Measurements from ENCODE around the gene SSTR4. TPM values are rescaled to one million over a fixed set of nuclear protein-coding genes. Genes with fewer than 3 reads are reported as not detected.
"Not testable (repeated sequence)": the region's sequence is repeated elsewhere in the genome, so short reads cannot be mapped to it uniquely, and the experiment has no call there.

Gene SSTR4, protein sequence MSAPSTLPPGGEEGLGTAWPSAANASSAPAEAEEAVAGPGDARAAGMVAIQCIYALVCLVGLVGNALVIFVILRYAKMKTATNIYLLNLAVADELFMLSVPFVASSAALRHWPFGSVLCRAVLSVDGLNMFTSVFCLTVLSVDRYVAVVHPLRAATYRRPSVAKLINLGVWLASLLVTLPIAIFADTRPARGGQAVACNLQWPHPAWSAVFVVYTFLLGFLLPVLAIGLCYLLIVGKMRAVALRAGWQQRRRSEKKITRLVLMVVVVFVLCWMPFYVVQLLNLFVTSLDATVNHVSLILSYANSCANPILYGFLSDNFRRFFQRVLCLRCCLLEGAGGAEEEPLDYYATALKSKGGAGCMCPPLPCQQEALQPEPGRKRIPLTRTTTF
- not detected for polyA plus RNA-seq

DNA sequence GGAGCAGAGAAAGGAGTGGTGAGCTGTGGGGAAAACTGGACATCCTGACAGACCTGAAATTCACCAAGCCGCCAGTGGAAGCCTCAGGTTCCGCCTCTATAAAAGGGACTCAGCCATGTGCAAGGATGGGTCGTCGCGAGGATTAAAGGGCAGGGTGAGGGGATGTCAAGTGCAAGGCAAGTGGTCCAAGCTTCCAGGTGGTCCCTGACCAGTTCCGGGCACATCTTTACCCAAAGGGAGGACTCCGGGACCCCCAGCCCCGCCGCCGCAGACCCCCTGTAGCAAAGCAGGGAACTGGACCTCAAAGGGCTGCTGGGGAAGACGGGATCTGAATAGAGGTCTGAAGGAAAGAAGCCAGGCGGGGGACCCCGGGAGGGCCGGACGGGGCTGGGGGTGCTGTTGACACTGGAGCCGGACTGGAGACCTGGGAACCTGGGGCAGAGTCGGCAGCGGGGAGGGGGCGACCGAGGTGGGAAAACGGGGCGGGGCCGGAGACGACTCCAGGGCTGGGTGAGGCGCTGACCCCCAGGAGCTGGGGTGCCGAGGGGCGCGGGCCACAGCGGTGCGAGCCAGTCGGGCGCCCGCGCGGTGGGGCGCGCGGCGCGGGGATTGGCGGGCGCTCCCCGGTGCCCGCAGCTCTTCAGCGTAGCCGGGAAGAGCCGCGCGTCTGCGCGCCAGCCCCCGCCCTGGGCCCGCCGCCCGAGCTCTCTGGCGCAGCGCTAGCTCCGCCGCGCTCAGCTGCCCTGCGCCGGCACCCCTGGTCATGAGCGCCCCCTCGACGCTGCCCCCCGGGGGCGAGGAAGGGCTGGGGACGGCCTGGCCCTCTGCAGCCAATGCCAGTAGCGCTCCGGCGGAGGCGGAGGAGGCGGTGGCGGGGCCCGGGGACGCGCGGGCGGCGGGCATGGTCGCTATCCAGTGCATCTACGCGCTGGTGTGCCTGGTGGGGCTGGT is at the start of gene SSTR4:
SSTR4 (plus strand) TSS at position 592 of the 951 bp plus-strand sequence; CDS start at position 764, 172 bp downstream.
- peaks cover 3 to 6% of the 10 kb centered on the region in 2 donors for H3K27me3 ChIP-seq (ENCODE audit: control insufficient read depth in 1 of 2, insufficient read depth in 2 of 2, low read length in 2 of 2)
- peak within 1 kb of the TSS; percentile 13 to 23 for H3K4me3 ChIP-seq (ENCODE audit: low read depth in 1 of 2, low read length in 2 of 2)
- peaks cover 0 to 6% of the 10 kb centered on the region in 2 donors for H3K4me1 ChIP-seq (ENCODE audit: control insufficient read depth in 2 of 2, insufficient read depth in 2 of 2, low read length in 1 of 2)
- no peak within 1 kb of the TSS for H3K27ac ChIP-seq (ENCODE audit: low read depth in 2 of 2, low read length in 1 of 2)
- peaks cover 0 to 4% of the 10 kb centered on the region in 2 donors for H3K9me3 ChIP-seq (ENCODE audit: control insufficient read depth in 2 of 2, insufficient read depth in 1 of 2, low read depth in 1 of 2, low read length in 1 of 2)
- WGBS, 2 donors, result 21 to 35% methylated on average over 37 to 83 of the region's 83 CpGs
- H3K36me3 ChIP-seq (ENCODE audit: control insufficient read depth in 2 of 2, insufficient read depth in 2 of 2, low read length in 1 of 2), result no peaks in the 10 kb centered on the region

DNA sequence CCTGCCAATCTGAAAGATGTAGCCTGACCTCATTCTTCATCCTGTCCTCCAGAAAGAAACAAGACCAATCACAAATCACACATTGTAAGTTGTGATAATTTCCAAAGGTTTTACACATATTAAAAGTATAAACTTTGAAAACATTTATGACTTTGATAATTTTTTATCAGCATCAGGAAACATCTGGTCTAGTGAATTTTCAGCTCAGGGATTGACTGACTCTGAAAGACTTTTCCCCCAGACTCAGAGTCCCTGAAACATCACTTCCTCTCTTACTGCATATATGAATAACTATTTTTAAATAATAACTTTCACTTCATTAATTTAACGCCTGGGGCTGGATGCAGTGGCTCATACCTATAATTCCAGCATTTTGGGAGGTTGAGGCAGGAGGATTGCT is 48.5 kb upstream of the SSTR4 start:
- Histone ChIP-seq H3K4me3 (ENCODE audit: low read depth in 1 of 2, low read length in 2 of 2) (no peak overlapping the region), H3K9me3 (ENCODE audit: control insufficient read depth in 2 of 2, insufficient read depth in 1 of 2, low read depth in 1 of 2, low read length in 1 of 2) (no peaks in the 10 kb centered on the region), H3K4me1 (ENCODE audit: control insufficient read depth in 2 of 2, insufficient read depth in 2 of 2, low read length in 1 of 2) (peaks cover 0 to 8% of the 10 kb centered on the region in 2 donors), H3K27ac (ENCODE audit: low read depth in 2 of 2, low read length in 1 of 2) (no peak overlapping the region), H3K27me3 (ENCODE audit: control insufficient read depth in 1 of 2, insufficient read depth in 2 of 2, low read length in 2 of 2) (no peaks in the 10 kb centered on the region), H3K36me3 (ENCODE audit: control insufficient read depth in 2 of 2, insufficient read depth in 2 of 2, low read length in 1 of 2) (no peaks in the 10 kb centered on the region)
- WGBS, 2 donors, result 66 to 70% methylated on average over 1 of the region's 1 CpG

DNA sequence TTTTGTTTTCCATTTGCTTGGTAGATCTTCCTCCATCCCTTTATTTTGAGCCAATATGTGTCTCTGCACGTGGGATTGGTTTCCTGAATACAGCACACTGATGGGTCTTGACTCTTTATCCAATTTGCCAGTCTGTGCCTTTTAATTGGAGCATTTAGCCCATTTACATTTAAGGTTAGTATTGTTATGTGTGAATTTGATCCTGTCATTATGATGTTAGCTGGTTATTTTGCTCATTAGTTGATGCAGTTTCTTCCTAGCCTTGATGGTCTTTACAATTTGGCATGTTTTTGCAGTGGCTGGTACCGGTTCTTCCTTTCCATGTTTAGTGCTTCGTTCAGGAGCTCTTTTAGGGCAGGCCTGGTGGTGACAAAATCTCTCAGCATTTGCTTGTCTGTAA is 43.7 kb upstream of the SSTR4 start:
- H3K27ac ChIP-seq (ENCODE audit: low read depth in 2 of 2, low read length in 1 of 2); H3K4me3 ChIP-seq (ENCODE audit: low read depth in 1 of 2, low read length in 2 of 2); H3K36me3 ChIP-seq (ENCODE audit: control insufficient read depth in 2 of 2, insufficient read depth in 2 of 2, low read length in 1 of 2); H3K9me3 ChIP-seq (ENCODE audit: control insufficient read depth in 2 of 2, insufficient read depth in 1 of 2, low read depth in 1 of 2, low read length in 1 of 2); H3K4me1 ChIP-seq (ENCODE audit: control insufficient read depth in 2 of 2, insufficient read depth in 2 of 2, low read length in 1 of 2); H3K27me3 ChIP-seq (ENCODE audit: control insufficient read depth in 1 of 2, insufficient read depth in 2 of 2, low read length in 2 of 2): not testable (repeated sequence)
- WGBS, 2 donors, result 86 to 89% methylated on average over 3 of the region's 3 CpGs

DNA sequence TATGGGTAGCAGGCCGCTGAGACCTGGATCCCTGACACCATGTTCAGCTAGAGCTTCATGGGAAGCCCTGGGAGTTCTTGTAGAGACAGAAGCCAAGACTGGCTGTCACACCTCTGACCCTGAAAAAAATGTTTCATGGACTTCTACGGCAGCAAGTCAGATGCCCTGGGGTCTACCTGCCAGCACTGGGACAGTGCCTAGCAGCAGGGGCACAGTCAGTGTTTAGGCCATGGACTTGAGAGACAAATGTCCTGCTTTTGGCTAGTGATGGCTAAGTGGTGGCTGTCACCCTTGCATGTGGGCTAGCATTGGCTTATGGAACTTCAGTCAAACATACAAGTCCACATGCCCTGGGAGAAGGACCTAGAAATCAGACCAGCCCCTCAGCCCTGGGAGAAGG is 41.3 kb upstream of the SSTR4 start:
- H3K36me3 ChIP-seq (ENCODE audit: control insufficient read depth in 2 of 2, insufficient read depth in 2 of 2, low read length in 1 of 2), result no peaks in the 10 kb centered on the region
- no peak overlapping the region for H3K27ac ChIP-seq (ENCODE audit: low read depth in 2 of 2, low read length in 1 of 2)
- 89 to 93% methylated on average over 2 of the region's 2 CpGs for WGBS, 2 donors
- H3K9me3 ChIP-seq (ENCODE audit: control insufficient read depth in 2 of 2, insufficient read depth in 1 of 2, low read depth in 1 of 2, low read length in 1 of 2), result no peaks in the 10 kb centered on the region
- no peaks in the 10 kb centered on the region for H3K4me1 ChIP-seq (ENCODE audit: control insufficient read depth in 2 of 2, insufficient read depth in 2 of 2, low read length in 1 of 2)
- H3K27me3 ChIP-seq (ENCODE audit: control insufficient read depth in 1 of 2, insufficient read depth in 2 of 2, low read length in 2 of 2), result no peaks in the 10 kb centered on the region
- H3K4me3 ChIP-seq (ENCODE audit: low read depth in 1 of 2, low read length in 2 of 2), result no peak overlapping the region

DNA sequence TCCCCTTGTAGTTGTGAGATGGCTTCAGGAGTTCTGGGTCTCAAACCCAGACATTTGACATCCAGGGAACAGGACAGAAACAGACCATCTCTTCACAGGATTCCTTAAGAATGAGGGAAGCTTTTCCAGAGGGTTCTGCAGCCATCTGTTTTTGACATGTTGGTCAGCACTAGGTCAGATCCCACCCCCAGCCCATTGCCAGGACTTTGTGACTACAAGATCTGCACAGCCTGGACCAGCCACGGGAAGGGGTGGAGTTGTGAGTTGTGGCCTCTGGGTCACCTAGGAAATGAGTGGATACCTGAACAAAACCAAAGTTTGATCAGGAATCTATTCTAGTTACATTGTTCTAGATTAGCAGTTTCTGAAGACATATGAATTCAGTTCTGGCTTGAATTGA is 39.2 kb upstream of the SSTR4 start:
- no peaks in the 10 kb centered on the region for H3K27me3 ChIP-seq (ENCODE audit: control insufficient read depth in 1 of 2, insufficient read depth in 2 of 2, low read length in 2 of 2)
- H3K4me1 ChIP-seq (ENCODE audit: control insufficient read depth in 2 of 2, insufficient read depth in 2 of 2, low read length in 1 of 2), result no peaks in the 10 kb centered on the region
- no peak overlapping the region for H3K27ac ChIP-seq (ENCODE audit: low read depth in 2 of 2, low read length in 1 of 2)
- no peaks in the 10 kb centered on the region for H3K36me3 ChIP-seq (ENCODE audit: control insufficient read depth in 2 of 2, insufficient read depth in 2 of 2, low read length in 1 of 2)
- WGBS, 2 donors, result 50 to 62% methylated on average over 1 of the region's 1 CpG
- no peak overlapping the region for H3K4me3 ChIP-seq (ENCODE audit: low read depth in 1 of 2, low read length in 2 of 2)
- peaks cover 0 to 3% of the 10 kb centered on the region in 2 donors for H3K9me3 ChIP-seq (ENCODE audit: control insufficient read depth in 2 of 2, insufficient read depth in 1 of 2, low read depth in 1 of 2, low read length in 1 of 2)

DNA sequence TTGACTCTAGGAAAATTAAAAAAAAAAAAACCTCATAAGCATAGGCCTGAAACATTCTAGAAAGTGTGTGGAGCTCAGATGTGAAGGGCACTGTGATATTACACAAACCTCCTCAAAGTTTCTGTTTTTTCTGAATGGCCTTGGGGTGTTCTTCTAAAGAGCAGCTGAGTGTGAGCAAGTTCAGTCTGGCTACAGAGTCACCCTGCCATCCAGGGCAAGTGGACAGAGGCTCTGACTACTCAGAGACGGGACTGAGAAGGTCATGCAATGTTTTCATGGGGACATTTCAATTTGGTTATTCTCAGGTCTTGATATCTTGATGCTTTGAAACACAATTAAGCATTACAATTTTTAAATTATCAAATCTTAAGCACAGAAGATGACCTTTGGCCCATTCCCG is 36.6 kb upstream of the SSTR4 start:
- Histone ChIP-seq H3K9me3 (ENCODE audit: control insufficient read depth in 2 of 2, insufficient read depth in 1 of 2, low read depth in 1 of 2, low read length in 1 of 2) (peaks cover 0 to 3% of the 10 kb centered on the region in 2 donors), H3K4me1 (ENCODE audit: control insufficient read depth in 2 of 2, insufficient read depth in 2 of 2, low read length in 1 of 2) (no peaks in the 10 kb centered on the region), H3K36me3 (ENCODE audit: control insufficient read depth in 2 of 2, insufficient read depth in 2 of 2, low read length in 1 of 2) (no peaks in the 10 kb centered on the region), H3K27ac (ENCODE audit: low read depth in 2 of 2, low read length in 1 of 2) (no peak overlapping the region), H3K27me3 (ENCODE audit: control insufficient read depth in 1 of 2, insufficient read depth in 2 of 2, low read length in 2 of 2) (no peaks in the 10 kb centered on the region), H3K4me3 (ENCODE audit: low read depth in 1 of 2, low read length in 2 of 2) (no peak overlapping the region)
- 83 to 95% methylated on average over 2 of the region's 2 CpGs for WGBS, 2 donors

DNA sequence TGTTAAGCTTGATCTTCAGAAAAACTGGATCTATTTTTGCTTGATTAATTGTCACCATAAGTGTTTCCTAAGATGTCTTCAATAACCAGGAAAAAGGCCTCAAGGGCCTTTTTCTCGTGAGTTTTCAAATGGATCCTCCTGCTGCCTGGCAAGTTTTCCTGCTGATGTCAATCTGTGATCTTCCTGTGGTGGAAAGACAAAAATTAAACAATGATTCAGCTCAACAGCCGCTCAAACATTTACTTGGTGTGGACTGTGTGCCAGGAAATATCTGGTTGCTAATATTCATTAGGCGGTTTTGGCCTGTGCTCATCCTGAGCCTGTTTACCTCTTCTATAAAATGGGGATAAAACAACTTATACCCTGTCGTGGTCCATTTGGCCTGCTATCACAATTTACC is 35.4 kb upstream of the SSTR4 start:
- Histone ChIP-seq H3K4me3 (ENCODE audit: low read depth in 1 of 2, low read length in 2 of 2) (no peak overlapping the region), H3K4me1 (ENCODE audit: control insufficient read depth in 2 of 2, insufficient read depth in 2 of 2, low read length in 1 of 2) (no peaks in the 10 kb centered on the region), H3K9me3 (ENCODE audit: control insufficient read depth in 2 of 2, insufficient read depth in 1 of 2, low read depth in 1 of 2, low read length in 1 of 2) (peaks cover 0 to 3% of the 10 kb centered on the region in 2 donors), H3K27ac (ENCODE audit: low read depth in 2 of 2, low read length in 1 of 2) (no peak overlapping the region), H3K27me3 (ENCODE audit: control insufficient read depth in 1 of 2, insufficient read depth in 2 of 2, low read length in 2 of 2) (no peaks in the 10 kb centered on the region), H3K36me3 (ENCODE audit: control insufficient read depth in 2 of 2, insufficient read depth in 2 of 2, low read length in 1 of 2) (no peaks in the 10 kb centered on the region)
- 42 to 51% methylated on average over 4 of the region's 4 CpGs for WGBS, 2 donors

DNA sequence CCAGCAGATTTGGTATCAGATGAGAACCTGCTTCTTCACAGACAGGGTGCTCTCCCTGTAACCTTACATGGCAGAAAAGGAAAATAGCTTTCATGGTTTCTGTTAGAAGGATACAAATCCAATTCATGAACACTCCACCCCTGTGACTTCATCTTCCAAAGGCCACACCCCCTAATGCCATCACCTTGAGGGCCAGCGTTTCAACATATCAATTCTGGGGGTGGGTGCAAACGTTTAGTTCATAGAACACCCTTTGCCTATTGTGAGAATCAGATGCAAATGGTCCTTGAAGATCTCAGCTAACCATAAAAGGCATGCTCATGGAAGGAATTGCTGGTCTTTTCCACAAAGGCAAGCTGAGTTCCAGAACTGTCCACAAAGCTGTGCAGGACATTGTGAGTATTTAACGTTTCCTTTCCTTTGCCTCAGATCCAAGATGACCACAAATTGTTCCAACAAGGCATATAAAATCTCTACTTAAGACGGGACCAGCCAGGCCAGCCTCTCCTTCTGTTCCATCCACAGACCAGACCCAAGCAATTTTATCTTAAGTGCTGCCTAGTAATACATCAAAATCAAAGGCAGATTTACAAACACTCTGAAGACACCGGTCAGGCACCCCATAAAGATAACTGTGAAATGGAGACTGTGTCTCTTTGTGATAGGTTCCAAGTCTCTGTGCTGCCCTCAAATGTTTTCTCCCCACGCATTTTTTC is 34.7 kb upstream of the SSTR4 start:
- Histone ChIP-seq H3K36me3 (ENCODE audit: control insufficient read depth in 2 of 2, insufficient read depth in 2 of 2, low read length in 1 of 2) (no peaks in the 10 kb centered on the region), H3K27me3 (ENCODE audit: control insufficient read depth in 1 of 2, insufficient read depth in 2 of 2, low read length in 2 of 2) (no peaks in the 10 kb centered on the region), H3K4me3 (ENCODE audit: low read depth in 1 of 2, low read length in 2 of 2) (no peak overlapping the region), H3K27ac (ENCODE audit: low read depth in 2 of 2, low read length in 1 of 2) (no peak overlapping the region), H3K4me1 (ENCODE audit: control insufficient read depth in 2 of 2, insufficient read depth in 2 of 2, low read length in 1 of 2) (no peaks in the 10 kb centered on the region), H3K9me3 (ENCODE audit: control insufficient read depth in 2 of 2, insufficient read depth in 1 of 2, low read depth in 1 of 2, low read length in 1 of 2) (peaks cover 0 to 3% of the 10 kb centered on the region in 2 donors)
- WGBS, 2 donors, result 61 to 69% methylated on average over 6 of the region's 6 CpGs

DNA sequence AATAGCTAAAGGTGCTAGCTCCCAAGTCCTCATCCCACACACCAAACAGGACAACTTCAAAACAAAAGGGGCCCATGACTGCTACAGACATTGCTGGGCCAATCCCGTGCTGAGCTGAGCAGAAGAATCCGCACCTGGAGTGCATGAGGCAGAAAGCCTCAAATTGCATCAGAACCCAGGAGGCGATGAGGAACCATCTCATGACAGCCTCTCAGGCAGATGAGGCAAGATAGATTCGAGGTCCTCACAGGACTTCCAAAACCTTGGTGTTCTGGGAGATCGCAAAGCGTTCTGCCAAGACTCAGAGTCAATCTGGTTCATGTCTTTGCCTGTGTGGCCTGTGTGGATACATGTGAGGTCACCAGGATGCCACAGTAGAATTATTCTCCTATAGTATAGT is 32.8 kb upstream of the SSTR4 start:
- 90 to 92% methylated on average over 6 of the region's 6 CpGs for WGBS, 2 donors
- no peak overlapping the region for H3K4me3 ChIP-seq (ENCODE audit: low read depth in 1 of 2, low read length in 2 of 2)
- H3K27me3 ChIP-seq (ENCODE audit: control insufficient read depth in 1 of 2, insufficient read depth in 2 of 2, low read length in 2 of 2), result no peaks in the 10 kb centered on the region

More for the DNA sequence above, 32.8 kb upstream of the SSTR4 start:
- Histone ChIP-seq H3K9me3 (ENCODE audit: control insufficient read depth in 2 of 2, insufficient read depth in 1 of 2, low read depth in 1 of 2, low read length in 1 of 2) (peaks cover 0 to 3% of the 10 kb centered on the region in 2 donors), H3K4me1 (ENCODE audit: control insufficient read depth in 2 of 2, insufficient read depth in 2 of 2, low read length in 1 of 2) (no peaks in the 10 kb centered on the region), H3K36me3 (ENCODE audit: control insufficient read depth in 2 of 2, insufficient read depth in 2 of 2, low read length in 1 of 2) (no peaks in the 10 kb centered on the region), H3K27ac (ENCODE audit: low read depth in 2 of 2, low read length in 1 of 2) (no peak overlapping the region)
